ENCODE measurements around the gene FOSB.

- no peak for TF ChIP-seq CTCF (IDR thresholded peaks at IDR 0.05; ENCODE audit: low read depth, low read length, missing input control)
- no peak for TF ChIP-seq RAD21 (IDR thresholded peaks at IDR 0.05)
- TF ChIP-seq RXRA (IDR thresholded peaks at IDR 0.05): no peak
- no peak for TF ChIP-seq REST (IDR thresholded peaks at IDR 0.05)
- TF ChIP-seq YY1 (IDR thresholded peaks at IDR 0.05): no peak
- no peak for TF ChIP-seq FOXA2 (IDR thresholded peaks at IDR 0.05)
- no peak for TF ChIP-seq MAX (IDR thresholded peaks at IDR 0.05)
- no peak for TF ChIP-seq ATF3 (IDR thresholded peaks at IDR 0.05)
- TF ChIP-seq EGR1 (IDR thresholded peaks at IDR 0.05; ENCODE audit: low read depth in 2 of 2): no peak
- no peak for TF ChIP-seq SP1 (IDR thresholded peaks at IDR 0.05)
- no peak for TF ChIP-seq ZBTB33 (IDR thresholded peaks at IDR 0.05)
- TF ChIP-seq TAF1 (conservative IDR thresholded peaks at IDR 0.05): no peak
Observed at GRCh38 chr19:45501730-45502014, 33.9 kb downstream of the FOSB start.

Measured in liver (tissue), 3 donors.